ENCODE results near the gene ID3. TPM values are rescaled to one million over a fixed set of nuclear protein-coding genes. Genes with fewer than 3 reads are reported as not detected.
A peak's percentile ranks its signal among the peaks of the same experiment; 100 is the strongest.

Gene ID3
- total and polyA plus RNA-seq, 9 of the 15 experiments (the other 6 are each of a cell fraction or from before 2014, with no cell fraction given), result 6.8 to 59.8 (median 23.5) TPM

DNA sequence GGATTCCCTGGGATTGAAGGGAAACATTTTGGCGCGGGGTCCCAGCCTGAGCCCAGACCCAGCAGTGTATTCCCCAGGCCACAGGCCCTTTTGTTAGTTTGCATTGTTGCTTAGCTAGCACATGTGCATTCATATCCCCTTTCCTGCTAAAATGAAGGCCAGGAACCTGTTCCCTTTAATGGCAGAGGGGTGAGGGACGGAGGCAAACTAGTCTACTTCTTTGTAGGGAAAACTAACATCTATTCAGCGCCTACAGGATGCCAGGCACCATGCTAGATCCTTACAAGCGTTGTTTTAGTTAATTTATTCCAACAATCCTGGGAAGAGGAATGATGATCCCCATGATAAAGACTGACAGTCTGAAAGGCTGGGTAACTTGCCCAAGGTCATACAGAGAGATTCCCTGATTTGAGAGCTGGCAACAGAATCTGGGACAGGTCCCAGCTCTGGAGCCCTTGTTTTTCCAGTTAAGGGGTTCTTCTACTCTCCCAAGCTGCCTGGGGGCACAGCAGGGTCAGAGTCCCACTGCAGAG is 27.7 kb downstream of the ID3 start (continued):
- TF ChIP-seq PBX2 (CRISPR knock-in tag; IDR thresholded peaks at IDR 0.05; ENCODE audit: low read depth) (no peak), PBX2 (tag; conservative IDR thresholded peaks at IDR 0.05; ENCODE audit: low read depth) (no peak), POLR2AphosphoS2 (IDR thresholded peaks at IDR 0.05; ENCODE audit: low read length) (no peak), ARNT (IDR thresholded peaks at IDR 0.05) (peak in 1 of 2 experiments; percentile 47; a peak in 1 of 4 replicates), PURB (CRISPR knock-in tag; IDR thresholded peaks at IDR 0.05; ENCODE audit: low read depth) (no peak), PHF20 (IDR thresholded peaks at IDR 0.05; ENCODE audit: partially characterized antibody) (peak; percentile 49), TAF9B (IDR thresholded peaks at IDR 0.05; ENCODE audit: partially characterized antibody) (no peak), FOXA3 (CRISPR knock-in tag; conservative IDR thresholded peaks at IDR 0.05 in 1 of 2, IDR thresholded peaks at IDR 0.05 in 1 of 2) (no peak), PYGO2 (tag; IDR thresholded peaks at IDR 0.05) (no peak), PHTF2 (CRISPR knock-in tag; IDR thresholded peaks at IDR 0.05) (no peak), PHB (CRISPR knock-in tag; IDR thresholded peaks at IDR 0.05) (no peak), HEY1 (CRISPR knock-in tag; IDR thresholded peaks at IDR 0.05; ENCODE audit: borderline replicate concordance) (no peak), ZNF695 (CRISPR knock-in tag; IDR thresholded peaks at IDR 0.05) (no peak), BRD9 (IDR thresholded peaks at IDR 0.05; ENCODE audit: low read depth, partially characterized antibody) (peak; percentile 13)
- TF ChIP-seq, protein P1, sequence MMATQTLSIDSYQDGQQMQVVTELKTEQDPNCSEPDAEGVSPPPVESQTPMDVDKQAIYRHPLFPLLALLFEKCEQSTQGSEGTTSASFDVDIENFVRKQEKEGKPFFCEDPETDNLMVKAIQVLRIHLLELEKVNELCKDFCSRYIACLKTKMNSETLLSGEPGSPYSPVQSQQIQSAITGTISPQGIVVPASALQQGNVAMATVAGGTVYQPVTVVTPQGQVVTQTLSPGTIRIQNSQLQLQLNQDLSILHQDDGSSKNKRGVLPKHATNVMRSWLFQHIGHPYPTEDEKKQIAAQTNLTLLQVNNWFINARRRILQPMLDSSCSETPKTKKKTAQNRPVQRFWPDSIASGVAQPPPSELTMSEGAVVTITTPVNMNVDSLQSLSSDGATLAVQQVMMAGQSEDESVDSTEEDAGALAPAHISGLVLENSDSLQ (IDR thresholded peaks at IDR 0.05), result 0 out of 2 replicates have a peak, but pooled peaks have one; percentile 18
- TF ChIP-seq, protein P2, sequence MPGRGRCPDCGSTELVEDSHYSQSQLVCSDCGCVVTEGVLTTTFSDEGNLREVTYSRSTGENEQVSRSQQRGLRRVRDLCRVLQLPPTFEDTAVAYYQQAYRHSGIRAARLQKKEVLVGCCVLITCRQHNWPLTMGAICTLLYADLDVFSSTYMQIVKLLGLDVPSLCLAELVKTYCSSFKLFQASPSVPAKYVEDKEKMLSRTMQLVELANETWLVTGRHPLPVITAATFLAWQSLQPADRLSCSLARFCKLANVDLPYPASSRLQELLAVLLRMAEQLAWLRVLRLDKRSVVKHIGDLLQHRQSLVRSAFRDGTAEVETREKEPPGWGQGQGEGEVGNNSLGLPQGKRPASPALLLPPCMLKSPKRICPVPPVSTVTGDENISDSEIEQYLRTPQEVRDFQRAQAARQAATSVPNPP (IDR thresholded peaks at IDR 0.05; ENCODE audit: borderline replicate concordance, insufficient read depth, insufficient read length), result no peak
- TF ChIP-seq, protein P3, sequence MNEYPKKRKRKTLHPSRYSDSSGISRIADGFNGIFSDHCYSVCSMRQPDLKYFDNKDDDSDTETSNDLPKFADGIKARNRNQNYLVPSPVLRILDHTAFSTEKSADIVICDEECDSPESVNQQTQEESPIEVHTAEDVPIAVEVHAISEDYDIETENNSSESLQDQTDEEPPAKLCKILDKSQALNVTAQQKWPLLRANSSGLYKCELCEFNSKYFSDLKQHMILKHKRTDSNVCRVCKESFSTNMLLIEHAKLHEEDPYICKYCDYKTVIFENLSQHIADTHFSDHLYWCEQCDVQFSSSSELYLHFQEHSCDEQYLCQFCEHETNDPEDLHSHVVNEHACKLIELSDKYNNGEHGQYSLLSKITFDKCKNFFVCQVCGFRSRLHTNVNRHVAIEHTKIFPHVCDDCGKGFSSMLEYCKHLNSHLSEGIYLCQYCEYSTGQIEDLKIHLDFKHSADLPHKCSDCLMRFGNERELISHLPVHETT (CRISPR knock-in tag; conservative IDR thresholded peaks at IDR 0.05 in 1 of 2, IDR thresholded peaks at IDR 0.05 in 1 of 2), result peak in 1 of 2 experiments; percentile 55; a peak in 1 of 4 replicates
